ENCODE data around the gene CNNM4.

GRCh38 chr2:96842600-96842999, 81.9 kb downstream of the CNNM4 start:
- TF ChIP-seq POLR2AphosphoS5 (IDR thresholded peaks at IDR 0.05; ENCODE audit: low read depth, low read length) (no peak), POLR2A (IDR thresholded peaks at IDR 0.05; ENCODE audit: low read depth, low read length) (no peak)

Data from GM12892 (cell line).